Colonic mucosa (tissue), 4 donors: Measurements from ENCODE around the gene CHCHD1. TPM values are rescaled to one million over a fixed set of nuclear protein-coding genes. Genes with fewer than 3 reads are reported as not detected.
"Not testable (repeated sequence)": the region's sequence is repeated elsewhere in the genome, so short reads cannot be mapped to it uniquely, and the experiment has no call there.

ENCODE experiments used
- DNase-seq: peaks from one replicate; pipeline ENCODE4 v3.0.0-alpha.2; 2020
- H3K27ac ChIP-seq: fragments of 200-600 bp; one replicate; pipeline ENCODE4 v1.8.0; 2021
- H3K27me3 ChIP-seq: fragments of 200-600 bp; one replicate; pipeline ENCODE4 v1.8.0; 2021
- H3K36me3 ChIP-seq: fragments of 200-600 bp; one replicate; pipeline ENCODE4 v1.8.0; 2021
- H3K4me1 ChIP-seq: fragments of 200-600 bp; one replicate; pipeline ENCODE4 v1.8.0; 2021; ENCODE audit warnings: mild to moderate bottlenecking
- H3K4me3 ChIP-seq: fragments of 200-600 bp; one replicate; pipeline ENCODE4 v1.8.0; 2021
- H3K9ac ChIP-seq, 2 donors: one replicate each; pipeline ENCODE4 v1.7.0; 2013; ENCODE audit warnings: control low read depth in 2 of 2, low read depth in 2 of 2, low read length in 2 of 2
- H3K9me3 ChIP-seq: fragments of 200-600 bp; one replicate; pipeline ENCODE4 v1.8.0; 2021
- CTCF ChIP-seq: fragments of 200-600 bp; IDR thresholded peaks from one replicate; pipeline ENCODE4 v1.8.0; 2022; ENCODE audit warnings: antibody characterized with exemption, mild to moderate bottlenecking
- intact Hi-C: fragments of 100-400 bp; cut with DNase I; formaldehyde crosslinking; loops from one replicate; pipeline ENCODE4 v1.14.1; 2022
- total RNA-seq, 2 donors: library from RNA; stranded (reverse); fragmentation: NEBNext Ultra II Directional in 1 of 2; extraction: Animal tissue kit (Norgen Biotek cat#: 25700) in 1 of 2; gene quantifications; one replicate each; pipeline ENCODE4 v1.2.1, GENCODE V29; 2021
- donor health status: healthy.
- donor health status: DM: no; HTN: no; CAD: no.
- donor health status: DM: no; HTN: no; CAD: no.

The CHCHD1 gene
- total RNA-seq, 2 donors from 2014 or later = 33.7 to 48.5 TPM

- intact Hi-C loops = no loop called here
Observed at GRCh38 chr10:73785211-73785720, 3.4 kb downstream of the CHCHD1 start, which contains the start of gene ZSWIM8. Gene ZSWIM8 (plus strand): TSS chr10:73785606. CDS start chr10:73785879, 273 bp downstream.

GRCh38 chr10:73785721-73786511 lies 4.1 kb downstream of the CHCHD1 start:
- peak overlapping the region; percentile 76 for H3K27ac ChIP-seq
- peak; percentile 58 for DNase-seq
- H3K4me1 ChIP-seq = peaks cover 11% of the 10 kb centered on the region
- peak overlapping the region; percentile 73 to 84 for H3K9ac ChIP-seq
- intact Hi-C loops = no loop called here
- peak overlapping the region; percentile 79 for H3K4me3 ChIP-seq
- TF ChIP-seq CTCF = no peak
- no peaks in the 10 kb centered on the region for H3K36me3 ChIP-seq
- no peaks in the 10 kb centered on the region for H3K27me3 ChIP-seq
- H3K9me3 ChIP-seq = no peaks in the 10 kb centered on the region

More at GRCh38 chr10:73785211-73785720, 3.4 kb downstream of the CHCHD1 start, which contains the start of gene ZSWIM8:
- no peak for TF ChIP-seq CTCF
- DNase-seq = peak; percentile 93
- peaks cover 11% of the 10 kb centered on the region for H3K4me1 ChIP-seq
- H3K27me3 ChIP-seq = no peaks in the 10 kb centered on the region
- peak within 1 kb of the TSS; percentile 76 for H3K27ac ChIP-seq
- H3K36me3 ChIP-seq = no peaks in the 10 kb centered on the region
- H3K4me3 ChIP-seq = peak within 1 kb of the TSS; percentile 79
- H3K9ac ChIP-seq = peak within 1 kb of the TSS; percentile 73 to 84
- no peaks in the 10 kb centered on the region for H3K9me3 ChIP-seq

GRCh38 chr10:73786512-73786885 lies 4.7 kb downstream of the CHCHD1 start:
- H3K4me1 ChIP-seq = peaks cover 11% of the 10 kb centered on the region
- H3K4me3 ChIP-seq = peak overlapping the region; percentile 79

GRCh38 chr10:73787031-73787800 lies 5.4 kb downstream of the CHCHD1 start:
- H3K27me3 ChIP-seq, DNase-seq, H3K36me3 ChIP-seq, H3K27ac ChIP-seq, H3K9ac ChIP-seq, intact Hi-C loops, H3K9me3 ChIP-seq: not testable (repeated sequence)
- Histone ChIP-seq H3K4me1 (peaks cover 11% of the 10 kb centered on the region), H3K4me3 (peak overlapping the region; percentile 79)

More at GRCh38 chr10:73786512-73786885, 4.7 kb downstream of the CHCHD1 start:
- Histone ChIP-seq H3K9me3 (no peaks in the 10 kb centered on the region), H3K27me3 (no peaks in the 10 kb centered on the region), H3K36me3 (no peaks in the 10 kb centered on the region), H3K27ac (peak overlapping the region; percentile 76), H3K9ac (peak overlapping the region; percentile 73 to 84)
- TF ChIP-seq CTCF = no peak
- DNase-seq = no peak
- intact Hi-C loops = no loop called here

- Histone ChIP-seq H3K27ac (no peak overlapping the region), H3K36me3 (peaks cover 15% of the 10 kb centered on the region), H3K9ac (no peak overlapping the region), H3K4me3 (no peak overlapping the region), H3K4me1 (peaks cover 7% of the 10 kb centered on the region), H3K9me3 (no peaks in the 10 kb centered on the region), H3K27me3 (no peaks in the 10 kb centered on the region)
- DNase-seq = no peak
- no peak for TF ChIP-seq CTCF
- intact Hi-C loops = no loop called here
Observed at GRCh38 chr10:73788864-73789658, 7.2 kb downstream of the CHCHD1 start.
